HG03025 (cell line): ENCODE results near the gene HOXA7.

Experiments used
- ATAC-seq: cut with Tn5 transposase; IDR thresholded peaks from one replicate; pipeline ENCODE4 v1.9.1; 2021; ENCODE audit warnings: mild to moderate bottlenecking, moderate library complexity; ENCODE audit not compliant: unreplicated experiment, low FRiP score

HOXA7 gene

GRCh38 chr7:27149842-27150567 is 6.5 kb downstream of the HOXA7 start:
- ATAC-seq = no peak

- ATAC-seq = no peak
Measured at GRCh38 chr7:27148756-27149641, 7.5 kb downstream of the HOXA7 start.

GRCh38 chr7:27148031-27148755 is 8.3 kb downstream of the HOXA7 start:
- no peak for ATAC-seq

- ATAC-seq = no peak
Measured at GRCh38 chr7:27147199-27148030, 9.1 kb downstream of the HOXA7 start, which contains the start of gene HOXA6. Gene HOXA6, minus strand, starts transcription at chr7:27147774. Its CDS starts 25 bp downstream, at chr7:27147749.

- ATAC-seq = no peak
Measured at GRCh38 chr7:27146491-27147198, 9.8 kb downstream of the HOXA7 start.

- ATAC-seq = no peak
Measured at GRCh38 chr7:27145914-27146412, 10.5 kb downstream of the HOXA7 start.

- no peak for ATAC-seq
Measured at GRCh38 chr7:27145165-27145913, 11.1 kb downstream of the HOXA7 start.

GRCh38 chr7:27144781-27145164 is 11.7 kb downstream of the HOXA7 start:
- ATAC-seq = no peak

- ATAC-seq = no peak
Measured at GRCh38 chr7:27143950-27144780, 12.3 kb downstream of the HOXA7 start.

GRCh38 chr7:27143023-27143949 is 13.2 kb downstream of the HOXA7 start, which contains the start of gene HOXA5:
Gene HOXA5, minus strand, starts transcription at chr7:27143681. Its CDS starts 74 bp downstream, at chr7:27143607.
- no peak for ATAC-seq

- ATAC-seq = no peak
Measured at GRCh38 chr7:27142580-27143022, 13.9 kb downstream of the HOXA7 start.

GRCh38 chr7:27141923-27142579 is 14.4 kb downstream of the HOXA7 start:
- no peak for ATAC-seq

- no peak for ATAC-seq
Measured at GRCh38 chr7:27141137-27141922, 15.1 kb downstream of the HOXA7 start.

GRCh38 chr7:27140126-27140857 is 16.2 kb downstream of the HOXA7 start:
- ATAC-seq = no peak
